ENCODE measurements around the gene ANTXR1.

DNA sequence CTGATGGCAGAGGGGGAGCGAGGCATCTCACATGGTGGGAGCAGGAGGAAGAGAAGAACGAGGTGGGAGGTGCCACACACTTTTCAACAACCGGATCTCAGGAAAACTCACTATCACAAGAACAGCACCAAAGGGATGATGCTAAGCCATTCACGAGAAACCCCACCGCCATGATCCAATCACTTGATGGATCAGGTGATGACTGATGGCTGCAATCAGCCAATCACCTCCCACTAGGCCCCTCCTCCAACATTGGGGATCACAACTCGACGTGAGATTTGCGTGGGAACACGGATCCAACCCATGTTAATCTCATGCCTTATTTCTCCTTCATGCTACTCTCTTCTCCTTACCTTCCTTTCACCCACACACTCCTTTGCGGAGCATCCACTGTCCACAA lies 143.6 kb downstream of the ANTXR1 start:
- TF ChIP-seq POLR2A (IDR thresholded peaks at IDR 0.05) (no peak), CTCF (IDR thresholded peaks at IDR 0.05) (no peak)
